Hepatic stellate cell (primary cell): ENCODE results near the gene SLC25A10.

ENCODE experiments used
- DNase-seq: peaks from one replicate; pipeline ENCODE4 v3.0.0; 2011; ENCODE audit warnings: low spot score

Gene SLC25A10

GRCh38 chr17:81706757-81707624 lies 5.1 kb upstream of the SLC25A10 start:
- DNase-seq, result no peak

- DNase-seq, result no peak
These were observed 4.1 kb upstream of the SLC25A10 start for GRCh38 chr17:81707725-81708646.

GRCh38 chr17:81708739-81709185 lies 3.3 kb upstream of the SLC25A10 start:
- no peak for DNase-seq

- no peak for DNase-seq
These were observed 1.4 kb upstream of the SLC25A10 start for GRCh38 chr17:81710514-81711308.

- peak; percentile 84 for DNase-seq
These were observed 452 bp downstream of the SLC25A10 start for GRCh38 chr17:81712468-81713003.

GRCh38 chr17:81713004-81713555 lies 996 bp downstream of the SLC25A10 start:
- no peak for DNase-seq

GRCh38 chr17:81713556-81714411 lies 1.7 kb downstream of the SLC25A10 start:
- no peak for DNase-seq

- DNase-seq, result no peak
These were observed 2.5 kb downstream of the SLC25A10 start for GRCh38 chr17:81714412-81715106.

GRCh38 chr17:81715107-81715871 lies 3.2 kb downstream of the SLC25A10 start:
- no peak for DNase-seq

GRCh38 chr17:81715872-81716673 lies 4.0 kb downstream of the SLC25A10 start:
- no peak for DNase-seq

- DNase-seq, result no peak
These were observed 4.6 kb downstream of the SLC25A10 start for GRCh38 chr17:81716674-81716996.

GRCh38 chr17:81717049-81717765 lies 5.1 kb downstream of the SLC25A10 start:
- no peak for DNase-seq

- no peak for DNase-seq
These were observed 5.6 kb downstream of the SLC25A10 start for GRCh38 chr17:81717766-81718089.

GRCh38 chr17:81719410-81720266 lies 7.6 kb downstream of the SLC25A10 start:
- DNase-seq, result no peak

GRCh38 chr17:81720267-81721071 lies 8.4 kb downstream of the SLC25A10 start:
- no peak for DNase-seq
